GM19463 (cell line): ENCODE data around the gene PPDPF.
"Not testable (repeated sequence)": the region's sequence is repeated elsewhere in the genome, so short reads cannot be mapped to it uniquely, and the experiment has no call there.

Experiments used
- ATAC-seq: cut with Tn5 transposase; IDR thresholded peaks from one replicate; pipeline ENCODE4 v1.9.1; 2021; ENCODE audit warnings: mild to moderate bottlenecking, moderate library complexity; ENCODE audit not compliant: unreplicated experiment

Gene PPDPF

GRCh38 chr20:63499338-63499969 is 21.1 kb upstream of the PPDPF start:
- no peak for ATAC-seq

GRCh38 chr20:63500151-63500901 is 20.2 kb upstream of the PPDPF start:
- no peak for ATAC-seq

DNA sequence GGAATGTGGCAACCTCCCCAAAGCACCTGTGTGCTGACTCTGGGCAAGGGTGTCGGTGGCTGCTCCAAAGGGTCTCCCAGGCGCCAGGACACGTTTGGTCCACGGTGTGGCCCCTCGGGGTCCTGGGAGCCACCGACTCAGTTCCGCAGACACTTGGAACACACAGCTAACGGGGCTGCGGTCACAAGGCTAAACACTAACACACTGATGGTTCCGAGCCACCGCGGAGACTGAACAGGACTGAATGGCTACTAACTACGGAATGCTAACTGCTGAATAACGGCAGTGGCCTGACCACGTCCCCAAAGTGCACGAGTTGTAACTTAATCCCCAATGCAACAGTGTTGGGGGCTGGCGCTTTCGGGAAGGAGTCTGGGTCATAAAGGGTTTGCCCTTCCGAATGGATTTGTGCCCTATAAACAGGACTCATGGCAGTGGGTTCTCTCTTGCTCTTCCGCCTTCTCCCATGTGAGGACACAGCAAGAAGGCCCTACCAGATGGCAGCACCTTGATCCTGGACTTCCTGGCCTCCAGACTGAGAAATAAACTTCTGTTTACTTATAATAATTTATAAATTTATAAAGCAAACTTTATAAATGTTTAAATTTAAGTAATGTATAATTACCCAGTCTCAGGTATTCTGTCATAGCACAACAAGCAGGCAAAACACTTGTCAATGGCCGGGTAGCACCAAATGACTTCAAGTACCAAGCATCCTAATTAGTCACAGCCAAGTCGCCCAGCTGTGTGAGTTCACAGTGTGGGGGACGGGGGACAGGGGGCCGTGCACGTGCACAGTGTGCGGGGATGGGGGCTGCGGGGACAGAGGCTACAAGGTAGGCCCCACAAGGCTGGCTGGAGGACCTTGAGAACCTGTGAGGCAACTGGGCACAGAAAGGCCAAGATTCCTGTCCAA is 19.4 kb upstream of the PPDPF start:
- ATAC-seq: no peak

DNA sequence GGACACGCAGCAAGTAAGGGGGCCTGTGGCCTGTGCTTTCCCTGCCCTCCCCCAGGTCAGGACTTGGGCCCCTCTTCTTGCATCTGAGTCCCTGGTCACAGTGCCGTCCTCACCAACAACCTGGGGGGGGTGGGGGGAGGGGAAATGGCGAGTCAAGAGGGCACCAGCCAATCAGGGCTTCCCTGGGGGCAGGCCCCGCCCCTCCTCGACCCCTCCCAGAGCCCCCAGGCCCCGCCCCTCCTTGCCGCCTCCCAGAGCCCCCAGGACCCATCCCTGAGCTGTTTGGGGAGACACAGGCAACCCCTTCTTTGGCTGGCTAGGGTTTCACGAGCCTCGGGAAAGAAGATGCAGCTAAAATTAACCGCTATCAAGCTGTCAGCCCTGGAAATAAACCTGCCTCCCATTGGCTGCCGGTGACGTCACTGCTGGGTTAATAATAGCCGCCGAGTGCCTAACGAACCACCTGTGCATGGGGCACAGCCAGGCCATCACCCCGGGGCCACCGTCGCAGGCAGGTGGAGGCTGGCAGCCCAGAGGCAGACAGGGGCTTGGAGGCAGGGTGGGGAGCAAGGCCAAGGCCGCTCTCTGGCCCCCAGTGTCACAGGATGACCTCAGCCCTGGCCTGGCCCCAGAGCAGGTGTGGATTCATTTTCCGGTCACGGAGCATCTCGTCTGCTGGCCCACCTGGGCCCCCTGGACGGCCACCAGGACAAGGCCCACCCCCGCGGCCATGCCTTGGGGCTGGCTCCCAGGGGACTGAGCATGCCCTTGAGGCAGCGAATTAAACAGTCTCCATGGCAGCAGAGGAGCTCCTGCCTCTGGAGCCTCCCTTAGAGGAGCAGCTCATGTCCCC is 18.5 kb upstream of the PPDPF start:
- no peak for ATAC-seq

GRCh38 chr20:63502671-63503172 is 17.8 kb upstream of the PPDPF start:
- no peak for ATAC-seq

- no peak for ATAC-seq
These were observed 17.0 kb upstream of the PPDPF start for GRCh38 chr20:63503524-63503923.

DNA sequence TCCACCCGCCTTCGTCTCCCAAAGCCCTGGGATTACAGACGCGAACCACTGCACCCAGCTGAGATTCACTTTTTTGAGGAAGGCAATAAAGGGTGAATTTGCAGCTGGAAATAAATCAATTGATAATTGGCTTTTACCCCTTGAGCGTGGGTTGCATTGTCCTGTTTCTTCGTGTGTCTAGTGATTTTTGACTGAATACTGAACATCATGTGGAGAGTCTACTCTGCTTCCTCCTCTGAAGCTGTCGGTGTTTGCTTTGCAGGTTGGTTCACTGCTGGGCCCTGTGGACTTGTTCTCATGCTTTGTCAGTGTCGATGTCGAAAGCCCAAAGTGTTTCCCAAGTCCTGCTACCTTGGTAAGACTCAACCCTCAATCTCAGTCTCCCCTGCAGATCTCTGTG is 15.9 kb upstream of the PPDPF start:
- ATAC-seq: no peak

- ATAC-seq: no peak
These were observed 15.3 kb upstream of the PPDPF start for GRCh38 chr20:63505281-63505680.

DNA sequence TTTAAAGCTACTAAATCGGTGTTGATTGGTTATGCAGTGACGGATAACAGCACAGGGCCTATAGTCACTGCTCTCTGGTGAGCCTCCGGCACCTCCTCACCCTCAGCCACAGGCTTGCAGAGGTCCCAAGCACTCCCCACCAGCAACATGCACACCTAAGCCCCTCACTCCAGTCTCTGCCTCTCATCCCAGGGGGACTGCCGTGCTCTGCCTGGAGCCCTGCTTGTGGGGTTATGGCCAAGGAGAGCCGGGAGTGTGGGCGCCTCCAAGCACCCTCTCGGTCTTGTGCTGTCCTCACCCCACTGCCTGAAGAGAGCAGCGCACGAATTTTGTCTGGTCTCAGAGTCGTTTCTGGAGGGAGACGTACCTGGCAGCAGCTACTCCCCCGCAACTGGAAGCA is 14.8 kb upstream of the PPDPF start:
- no peak for ATAC-seq

DNA sequence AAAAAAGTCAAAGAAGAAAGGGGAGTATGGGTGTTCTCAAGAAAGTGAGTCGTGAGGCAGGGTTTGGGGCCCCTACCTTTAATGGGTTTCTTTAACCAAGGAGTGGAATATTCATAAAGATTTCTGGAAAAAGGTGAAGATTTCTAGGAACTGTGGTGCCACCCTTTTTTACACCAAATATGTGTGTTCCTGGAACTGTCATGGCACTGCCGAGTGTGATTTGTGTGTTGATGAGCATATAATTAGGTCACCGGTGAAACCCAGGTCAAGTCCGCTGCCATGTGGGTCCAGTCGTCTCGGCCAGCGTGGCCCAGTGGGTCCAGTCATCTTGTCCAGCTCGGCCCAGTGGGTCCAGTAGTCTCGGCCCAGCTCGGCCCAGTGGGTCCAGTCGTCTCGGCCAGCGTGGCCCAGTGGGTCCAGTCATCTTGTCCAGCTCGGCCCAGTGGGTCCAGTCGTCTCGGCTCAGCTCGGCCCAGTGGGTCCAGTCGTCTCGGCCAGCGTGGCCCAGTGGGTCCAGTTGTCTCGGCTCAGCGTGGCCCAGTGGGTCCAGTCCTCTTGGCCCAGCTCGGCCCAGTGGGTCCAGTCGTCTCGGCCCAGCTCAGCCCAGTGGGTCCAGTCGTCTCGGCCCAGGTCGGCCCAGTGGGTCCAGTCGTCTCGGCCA is 13.4 kb upstream of the PPDPF start:
- ATAC-seq: no peak

GRCh38 chr20:63508072-63508768 is 12.3 kb upstream of the PPDPF start:
- no peak for ATAC-seq

DNA sequence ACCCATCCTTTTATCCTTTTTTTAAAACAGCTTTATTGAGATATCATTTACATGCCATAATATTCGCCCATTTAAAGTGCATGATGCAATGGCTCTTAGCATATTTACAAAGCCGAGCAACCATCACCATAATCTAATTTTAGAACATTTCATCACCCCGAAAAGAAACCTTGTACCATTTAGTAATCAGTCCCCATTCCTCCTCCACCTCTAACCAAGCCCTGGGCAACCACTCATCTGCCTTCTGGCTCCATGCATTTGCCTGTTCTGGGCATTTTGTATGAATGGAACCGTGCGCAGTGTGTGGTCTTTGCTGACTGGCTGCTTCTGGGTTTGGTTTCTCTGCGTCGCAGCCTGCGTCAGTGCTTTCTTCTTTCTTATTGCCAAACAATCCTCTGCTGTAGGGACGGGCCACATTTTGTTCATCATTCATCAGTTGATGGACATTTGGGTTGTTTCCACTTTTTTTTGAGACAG is 11.4 kb upstream of the PPDPF start:
- no peak for ATAC-seq

GRCh38 chr20:63513207-63513606 is 7.4 kb upstream of the PPDPF start:
- no peak for ATAC-seq

GRCh38 chr20:63514520-63514919 is 6.0 kb upstream of the PPDPF start:
- not testable (repeated sequence) for ATAC-seq

GRCh38 chr20:63517376-63518309 is 2.9 kb upstream of the PPDPF start:
- ATAC-seq: no peak

DNA sequence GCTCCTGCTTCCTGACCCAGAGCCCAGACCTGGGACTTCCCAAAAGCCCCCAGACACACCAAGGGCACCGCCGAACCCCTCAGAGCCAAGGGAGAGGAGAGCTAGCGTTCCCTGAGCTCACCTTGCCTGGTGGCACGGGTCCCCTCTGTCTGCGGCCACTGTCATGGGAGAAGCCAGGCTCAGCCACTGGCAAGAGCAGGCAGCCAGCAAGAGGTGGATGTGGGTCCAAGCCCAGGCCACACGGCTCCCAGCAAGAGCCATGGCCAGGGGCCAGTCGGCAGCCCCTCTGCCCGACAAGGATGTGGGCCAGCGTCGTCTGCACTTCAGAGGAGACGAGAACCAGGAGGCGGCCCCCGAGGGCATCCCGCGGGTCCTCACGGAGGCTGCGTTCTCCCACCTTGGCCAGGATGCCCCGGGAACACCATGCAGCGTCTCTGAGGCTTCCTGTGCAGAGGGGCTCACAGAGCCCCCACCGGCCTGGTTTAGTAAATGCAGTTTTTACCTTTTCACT is 2.2 kb upstream of the PPDPF start:
- ATAC-seq: no peak

DNA sequence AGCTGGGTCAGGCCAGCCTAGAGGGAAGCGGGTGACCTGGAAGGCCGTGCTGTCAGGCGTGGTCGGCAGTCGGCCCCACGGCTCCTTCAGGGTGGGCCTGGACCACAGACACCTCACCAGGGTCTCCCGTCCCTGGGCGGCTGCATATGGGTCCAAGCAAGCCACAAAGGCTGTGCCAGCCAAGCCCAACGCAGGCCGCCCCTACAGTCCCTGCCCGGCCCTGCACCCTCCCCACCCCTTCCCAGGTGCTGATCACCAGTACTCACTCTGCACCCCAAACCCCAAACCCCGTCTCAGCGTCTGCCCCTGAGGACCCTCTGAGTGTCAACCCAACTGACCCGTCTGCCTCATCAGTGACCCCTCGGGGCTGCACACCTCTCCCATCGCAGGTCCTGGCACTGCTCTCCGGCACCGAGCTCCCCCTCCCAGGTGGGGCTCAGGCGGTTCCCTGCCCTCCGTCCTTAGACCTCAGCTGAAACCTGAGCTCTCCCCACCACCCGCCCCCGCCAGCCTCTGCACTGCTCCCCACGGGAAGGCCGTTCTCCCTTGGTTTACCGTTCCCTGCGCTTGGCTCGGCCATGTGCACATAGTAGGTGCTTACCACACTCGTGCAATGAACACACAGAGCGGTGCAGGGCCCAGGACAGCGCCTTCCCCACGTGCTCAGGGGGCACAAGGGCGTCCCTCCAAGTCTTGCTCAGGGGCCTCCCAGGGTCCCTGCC is 1.5 kb upstream of the PPDPF start:
- ATAC-seq: no peak
